ENCODE data around the gene NBPF4.
"Not testable (repeated sequence)": the region's sequence is repeated elsewhere in the genome, so short reads cannot be mapped to it uniquely, and the experiment has no call there.

- TF ChIP-seq EZH2phosphoT487 (IDR thresholded peaks at IDR 0.05; ENCODE audit: borderline replicate concordance, low read length); CTCF (conservative IDR thresholded peaks at IDR 0.05; ENCODE audit: low read depth, low read length); EZH2 (IDR thresholded peaks at IDR 0.05; ENCODE audit: low read length, unreplicated experiment): not testable (repeated sequence)
Observed at GRCh38 chr1:108217007-108217406, 26.9 kb downstream of the NBPF4 start.
